ENCODE measurements around the gene AKAP13. TPM values are rescaled to one million over a fixed set of nuclear protein-coding genes. Genes with fewer than 3 reads are reported as not detected.

The AKAP13 gene
- total and polyA plus RNA-seq, 2 donors, result 84.2 to 206 TPM

GRCh38 chr15:85755942-85756341, 375.5 kb downstream of the AKAP13 start:
- no peak overlapping the region for H3K4me3 ChIP-seq (ENCODE audit: low read depth, low read length)
- H3K36me3 ChIP-seq (ENCODE audit: insufficient read depth), result no peaks in the 10 kb centered on the region
- DNase-seq (ENCODE audit: extremely low spot score), result no peak
- H3K27ac ChIP-seq (ENCODE audit: low read depth), result no peak overlapping the region
- WGBS, result 98% methylated on average over 4 of the region's 4 CpGs
- no peaks in the 10 kb centered on the region for H3K4me1 ChIP-seq (ENCODE audit: insufficient read depth)

GRCh38 chr15:85756411-85757072, 376.1 kb downstream of the AKAP13 start:
- Histone ChIP-seq H3K27ac (ENCODE audit: low read depth) (no peak overlapping the region), H3K4me1 (ENCODE audit: insufficient read depth) (no peaks in the 10 kb centered on the region), H3K36me3 (ENCODE audit: insufficient read depth) (no peaks in the 10 kb centered on the region), H3K4me3 (ENCODE audit: low read depth, low read length) (no peak overlapping the region)
- no peak for DNase-seq (ENCODE audit: extremely low spot score)
- WGBS, result 93% methylated on average over 9 of the region's 9 CpGs

GRCh38 chr15:85757073-85757938, 376.9 kb downstream of the AKAP13 start:
- no peak overlapping the region for H3K4me3 ChIP-seq (ENCODE audit: low read depth, low read length)
- no peaks in the 10 kb centered on the region for H3K36me3 ChIP-seq (ENCODE audit: insufficient read depth)
- H3K4me1 ChIP-seq (ENCODE audit: insufficient read depth), result no peaks in the 10 kb centered on the region
- H3K27ac ChIP-seq (ENCODE audit: low read depth), result no peak overlapping the region
- no peak for DNase-seq (ENCODE audit: extremely low spot score)
- 93% methylated on average over 13 of the region's 13 CpGs for WGBS

DNA sequence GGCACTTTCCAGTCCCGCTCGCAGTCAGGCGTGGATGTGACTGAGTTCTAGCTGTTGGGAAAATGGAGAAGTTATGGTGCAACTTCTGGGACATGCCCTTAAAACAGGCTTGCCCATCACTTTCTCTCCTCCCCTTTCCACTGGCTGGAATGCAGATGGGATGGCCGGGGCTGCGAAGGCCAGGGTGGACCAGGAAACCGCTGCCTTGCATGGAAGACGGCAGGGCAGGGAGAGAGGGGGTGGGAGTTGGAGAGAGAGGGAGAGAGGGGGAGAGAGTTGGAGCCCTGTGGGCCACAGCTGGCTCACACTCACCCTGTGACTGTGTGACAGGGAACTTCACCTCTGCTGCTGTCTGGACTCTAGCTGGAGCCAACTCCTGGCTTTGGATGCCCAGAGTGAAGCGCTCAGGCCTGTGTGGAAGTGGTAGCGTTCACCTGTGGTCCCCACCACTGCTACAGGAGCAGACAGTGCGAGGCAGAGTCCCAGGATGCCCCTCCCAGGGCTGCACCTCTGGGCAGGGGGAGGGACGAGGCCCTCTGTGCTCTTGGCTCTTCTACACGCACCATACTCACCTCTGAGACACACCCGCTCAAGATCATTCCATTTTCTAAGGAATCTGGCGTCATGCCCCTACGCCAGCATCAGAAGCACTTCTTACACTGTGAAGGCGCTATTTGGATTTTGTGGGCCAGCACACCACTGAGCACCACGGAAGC, 377.7 kb downstream of the AKAP13 start:
- no peak overlapping the region for H3K27ac ChIP-seq (ENCODE audit: low read depth)
- no peaks in the 10 kb centered on the region for H3K36me3 ChIP-seq (ENCODE audit: insufficient read depth)
- H3K4me1 ChIP-seq (ENCODE audit: insufficient read depth), result no peaks in the 10 kb centered on the region
- H3K4me3 ChIP-seq (ENCODE audit: low read depth, low read length), result no peak overlapping the region
- 96% methylated on average over 17 of the region's 17 CpGs for WGBS
- no peak for DNase-seq (ENCODE audit: extremely low spot score)

DNA sequence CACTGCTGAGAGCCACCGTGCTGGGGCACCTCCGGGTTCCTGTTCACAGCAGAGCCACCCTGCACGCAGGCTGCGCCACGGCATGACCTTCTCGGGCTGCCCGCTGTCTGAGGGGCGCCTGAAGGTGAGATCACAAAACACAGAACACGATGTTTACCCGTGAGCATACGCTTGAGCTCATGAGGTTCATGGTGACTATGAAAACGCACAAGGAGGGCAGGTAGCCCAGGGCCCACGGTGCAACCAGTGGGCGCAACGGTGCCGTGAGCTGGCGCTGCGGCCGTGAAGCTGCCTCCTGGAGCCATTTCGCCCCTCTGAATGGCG, 378.2 kb downstream of the AKAP13 start:
- Histone ChIP-seq H3K36me3 (ENCODE audit: insufficient read depth) (no peaks in the 10 kb centered on the region), H3K27ac (ENCODE audit: low read depth) (no peak overlapping the region), H3K4me3 (ENCODE audit: low read depth, low read length) (no peak overlapping the region), H3K4me1 (ENCODE audit: insufficient read depth) (no peaks in the 10 kb centered on the region)
- no peak for DNase-seq (ENCODE audit: extremely low spot score)
- WGBS, result 98% methylated on average over 21 of the region's 21 CpGs

GRCh38 chr15:85759376-85759775, 379.0 kb downstream of the AKAP13 start:
- H3K4me3 ChIP-seq (ENCODE audit: low read depth, low read length), result no peak overlapping the region
- H3K4me1 ChIP-seq (ENCODE audit: insufficient read depth), result no peaks in the 10 kb centered on the region
- H3K36me3 ChIP-seq (ENCODE audit: insufficient read depth), result no peaks in the 10 kb centered on the region
- no peak for DNase-seq (ENCODE audit: extremely low spot score)
- 83% methylated on average over 13 of the region's 13 CpGs for WGBS
- no peak overlapping the region for H3K27ac ChIP-seq (ENCODE audit: low read depth)

DNA sequence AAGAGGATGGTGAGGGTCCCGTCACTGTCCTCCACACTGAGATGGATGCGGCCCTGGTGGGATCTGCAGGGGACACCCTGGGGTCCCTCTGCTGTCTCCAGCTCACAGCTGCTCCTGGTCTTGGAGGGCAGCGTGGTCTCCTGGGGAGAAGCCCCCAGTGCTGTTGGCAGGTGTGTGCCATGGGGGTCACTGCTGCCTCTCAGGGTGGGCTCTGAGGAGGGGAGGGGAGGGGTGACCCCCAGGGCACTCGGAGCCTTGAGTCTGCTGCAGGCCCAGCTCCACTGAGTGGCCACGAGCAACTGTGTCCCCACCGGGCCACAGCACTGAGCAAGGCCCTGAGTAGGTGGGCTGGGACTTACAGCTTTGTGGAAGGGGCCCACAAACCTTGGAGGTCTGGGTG, 379.6 kb downstream of the AKAP13 start:
- Histone ChIP-seq H3K4me1 (ENCODE audit: insufficient read depth) (no peaks in the 10 kb centered on the region), H3K27ac (ENCODE audit: low read depth) (no peak overlapping the region), H3K4me3 (ENCODE audit: low read depth, low read length) (no peak overlapping the region), H3K36me3 (ENCODE audit: insufficient read depth) (no peaks in the 10 kb centered on the region)
- 95% methylated on average over 6 of the region's 6 CpGs for WGBS
- DNase-seq (ENCODE audit: extremely low spot score), result no peak

- Histone ChIP-seq H3K27ac (ENCODE audit: low read depth) (no peak overlapping the region), H3K36me3 (ENCODE audit: insufficient read depth) (no peaks in the 10 kb centered on the region), H3K4me1 (ENCODE audit: insufficient read depth) (no peaks in the 10 kb centered on the region), H3K4me3 (ENCODE audit: low read depth, low read length) (no peak overlapping the region)
- DNase-seq (ENCODE audit: extremely low spot score), result no peak
- WGBS, result 95% methylated on average over 28 of the region's 28 CpGs
Measured at GRCh38 chr15:85760531-85761371, 380.3 kb downstream of the AKAP13 start.

DNA sequence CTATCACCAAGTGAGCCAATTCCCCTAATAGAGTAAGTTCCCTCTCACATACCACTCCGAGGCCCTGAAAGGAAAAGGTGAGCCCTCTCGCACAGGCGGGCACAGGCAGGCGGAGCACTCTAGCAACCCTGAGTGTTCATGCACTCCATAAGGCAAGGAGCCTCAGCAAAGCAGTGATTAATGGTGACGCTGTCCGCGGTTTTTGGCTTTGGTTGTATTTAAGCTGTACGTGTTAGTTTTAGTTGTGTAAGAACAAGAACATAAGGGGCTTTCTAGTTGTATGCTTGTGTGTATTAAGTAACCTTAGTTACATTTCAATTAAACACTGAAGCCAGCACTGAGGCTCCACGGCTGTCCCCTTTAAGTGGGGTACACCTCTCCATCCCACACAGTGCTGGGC, 381.2 kb downstream of the AKAP13 start:
- Histone ChIP-seq H3K36me3 (ENCODE audit: insufficient read depth) (no peaks in the 10 kb centered on the region), H3K4me1 (ENCODE audit: insufficient read depth) (no peaks in the 10 kb centered on the region), H3K27ac (ENCODE audit: low read depth) (no peak overlapping the region), H3K4me3 (ENCODE audit: low read depth, low read length) (no peak overlapping the region)
- WGBS, result 93% methylated on average over 9 of the region's 9 CpGs
- no peak for DNase-seq (ENCODE audit: extremely low spot score)

DNA sequence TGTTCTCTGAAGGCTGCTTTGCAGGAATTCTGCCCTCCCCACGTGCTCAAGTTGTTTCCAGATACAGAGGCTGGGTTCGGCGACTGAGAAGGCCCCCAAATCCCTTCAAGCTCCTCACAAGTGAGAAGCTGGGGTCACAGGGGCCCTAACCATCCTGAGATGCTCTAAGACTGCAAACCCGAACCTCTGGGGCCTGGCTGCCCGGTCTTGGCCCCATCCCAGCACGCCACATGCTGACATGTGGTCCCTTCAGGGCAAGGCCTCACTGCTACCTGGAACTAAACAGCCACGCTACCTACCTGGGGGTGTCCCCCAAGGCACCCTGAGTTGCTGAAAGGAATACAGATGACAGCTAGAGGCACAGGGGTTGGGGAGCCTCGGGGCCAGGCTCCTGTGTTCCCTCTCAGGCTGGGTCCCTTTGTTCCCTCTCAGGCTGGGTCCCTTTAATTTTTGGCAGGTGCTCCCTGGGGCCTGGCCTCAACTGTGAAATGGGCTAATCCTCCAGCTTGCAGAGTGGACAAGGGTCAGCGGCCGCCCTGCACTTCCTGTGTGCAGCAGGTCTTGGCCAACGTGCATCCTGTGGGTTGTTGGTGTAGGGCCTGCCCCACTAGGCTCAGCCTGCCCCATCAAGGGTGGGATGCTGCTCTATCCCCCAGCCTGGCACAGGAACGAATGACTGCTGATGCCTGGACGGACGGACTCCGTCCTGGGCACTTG, 381.8 kb downstream of the AKAP13 start:
- no peaks in the 10 kb centered on the region for H3K36me3 ChIP-seq (ENCODE audit: insufficient read depth)
- 81% methylated on average over 15 of the region's 15 CpGs for WGBS
- no peak overlapping the region for H3K27ac ChIP-seq (ENCODE audit: low read depth)
- DNase-seq (ENCODE audit: extremely low spot score), result no peak
- H3K4me3 ChIP-seq (ENCODE audit: low read depth, low read length), result no peak overlapping the region
- no peaks in the 10 kb centered on the region for H3K4me1 ChIP-seq (ENCODE audit: insufficient read depth)

GRCh38 chr15:85762756-85763127, 382.3 kb downstream of the AKAP13 start:
- Histone ChIP-seq H3K4me3 (ENCODE audit: low read depth, low read length) (no peak overlapping the region), H3K36me3 (ENCODE audit: insufficient read depth) (no peaks in the 10 kb centered on the region), H3K27ac (ENCODE audit: low read depth) (no peak overlapping the region), H3K4me1 (ENCODE audit: insufficient read depth) (no peaks in the 10 kb centered on the region)
- no peak for DNase-seq (ENCODE audit: extremely low spot score)
- 60% methylated on average over 8 of the region's 8 CpGs for WGBS

- H3K4me3 ChIP-seq (ENCODE audit: low read depth, low read length), result no peak overlapping the region
- 88% methylated on average over 16 of the region's 16 CpGs for WGBS
- no peak for DNase-seq (ENCODE audit: extremely low spot score)
- H3K4me1 ChIP-seq (ENCODE audit: insufficient read depth), result no peaks in the 10 kb centered on the region
- no peak overlapping the region for H3K27ac ChIP-seq (ENCODE audit: low read depth)
- no peaks in the 10 kb centered on the region for H3K36me3 ChIP-seq (ENCODE audit: insufficient read depth)
Measured at GRCh38 chr15:85763157-85763556, 382.8 kb downstream of the AKAP13 start.

All from urinary bladder (tissue), 4 donors.